DOHH2 (cell line): ENCODE data around the gene TSPO.

Experiments used
- H3F3A ChIP-seq: fragments of 200-600 bp; sonication (generic), shearing (Covaris generic); 2 replicates; pipeline ENCODE4 v1.6.0; 2016; ENCODE audit warnings: antibody characterized with exemption, mild to moderate bottlenecking; ENCODE audit not compliant: control insufficient read depth, insufficient read depth
- H3K27ac ChIP-seq: fragments of 200-600 bp; sonication (generic); 2 replicates; pipeline ENCODE4 v1.5.1; 2014; ENCODE audit warnings: low read depth, mild to moderate bottlenecking, low read length, moderate library complexity
- H3K27me3 ChIP-seq: fragments of 200-600 bp; sonication (generic); 2 replicates; pipeline ENCODE4 v1.6.1; 2014; ENCODE audit warnings: mild to moderate bottlenecking, low read length, mixed read lengths; ENCODE audit not compliant: control insufficient read depth
- H3K36me3 ChIP-seq: fragments of 200-600 bp; sonication (generic); 2 replicates; pipeline ENCODE4 v1.6.1; 2014; ENCODE audit warnings: mild to moderate bottlenecking, low read length, moderate library complexity, mixed read lengths; ENCODE audit not compliant: control insufficient read depth
- H3K4me1 ChIP-seq: fragments of 200-600 bp; sonication (generic); 2 replicates; pipeline ENCODE4 v1.6.1; 2014; ENCODE audit warnings: mild to moderate bottlenecking, low read length, mixed read lengths; ENCODE audit not compliant: control insufficient read depth
- H3K4me2 ChIP-seq: fragments of 200-600 bp; sonication (generic); 2 replicates; pipeline ENCODE4 v1.6.0; 2014; ENCODE audit warnings: mild to moderate bottlenecking, low read length, moderate library complexity
- H3K4me3 ChIP-seq: fragments of 200-600 bp; sonication (generic); 2 replicates; pipeline ENCODE4 v1.5.1; 2014; ENCODE audit warnings: mild to moderate bottlenecking, low read length, mixed read lengths
- H3K79me2 ChIP-seq: fragments of 200-600 bp; sonication (generic); 2 replicates; pipeline ENCODE4 v1.6.1; 2014; ENCODE audit warnings: mild to moderate bottlenecking, low read length, mixed read lengths; ENCODE audit not compliant: control insufficient read depth
- H3K9me2 ChIP-seq: fragments of 200-600 bp; sonication (generic); replicated peaks from 2 replicates; pipeline ENCODE4 v1.6.1; 2014; ENCODE audit warnings: mild to moderate bottlenecking, low read length, mixed read lengths; ENCODE audit not compliant: control insufficient read depth
- H3K9me3 ChIP-seq: fragments of 200-600 bp; sonication (generic); 2 replicates; pipeline ENCODE4 v1.6.1; 2014; ENCODE audit warnings: antibody characterized with exemption, low read length, mixed read lengths; ENCODE audit not compliant: control insufficient read depth, insufficient read depth
- H4K20me1 ChIP-seq: fragments of 200-600 bp; sonication (generic); 2 replicates; pipeline ENCODE4 v1.6.0; 2014; ENCODE audit warnings: low read depth, mild to moderate bottlenecking, antibody characterized with exemption, low read length, moderate library complexity; ENCODE audit not compliant: control insufficient read depth, insufficient read depth
- CTCF ChIP-seq: fragments of 200-600 bp; sonication (generic); IDR thresholded peaks from one replicate; pipeline ENCODE4 v1.5.1; 2014; ENCODE audit warnings: antibody characterized with exemption, mild to moderate bottlenecking, low read depth, low read length; ENCODE audit not compliant: poor library complexity, severe bottlenecking
- EZH2phosphoT487 ChIP-seq: fragments of 200-600 bp; sonication (generic); IDR thresholded peaks from 2 replicates; pipeline ENCODE4 v1.6.1; 2017; ENCODE audit warnings: borderline replicate concordance, mild to moderate bottlenecking, antibody characterized with exemption, low read length, moderate library complexity, mixed read lengths

TSPO gene

GRCh38 chr22:43173976-43174720, 22.8 kb downstream of the TSPO start:
- Histone ChIP-seq H3K4me1 (no peaks in the 10 kb centered on the region), H3K4me3 (no peak overlapping the region), H3K36me3 (peaks cover 67% of the 10 kb centered on the region), H3K27ac (no peak overlapping the region), H3K27me3 (no peaks in the 10 kb centered on the region), H3F3A (no peaks in the 10 kb centered on the region), H3K9me2 (no peaks in the 10 kb centered on the region), H3K9me3 (no peaks in the 10 kb centered on the region), H3K79me2 (no peaks in the 10 kb centered on the region), H3K4me2 (no peak overlapping the region), H4K20me1 (no peaks in the 10 kb centered on the region)
- no peak for TF ChIP-seq CTCF
- no peak for TF ChIP-seq EZH2phosphoT487

GRCh38 chr22:43174941-43175531, 23.7 kb downstream of the TSPO start:
- no peak for TF ChIP-seq EZH2phosphoT487
- no peak for TF ChIP-seq CTCF
- H3F3A ChIP-seq = no peaks in the 10 kb centered on the region
- H3K4me2 ChIP-seq = no peak overlapping the region
- no peaks in the 10 kb centered on the region for H3K27me3 ChIP-seq
- no peaks in the 10 kb centered on the region for H3K9me2 ChIP-seq
- H4K20me1 ChIP-seq = no peaks in the 10 kb centered on the region
- H3K4me1 ChIP-seq = no peaks in the 10 kb centered on the region
- no peak overlapping the region for H3K27ac ChIP-seq
- no peak overlapping the region for H3K4me3 ChIP-seq
- no peaks in the 10 kb centered on the region for H3K79me2 ChIP-seq
- no peaks in the 10 kb centered on the region for H3K9me3 ChIP-seq
- peaks cover 70% of the 10 kb centered on the region for H3K36me3 ChIP-seq

- no peak overlapping the region for H3K4me3 ChIP-seq
- no peak overlapping the region for H3K27ac ChIP-seq
- no peaks in the 10 kb centered on the region for H4K20me1 ChIP-seq
Observed at GRCh38 chr22:43176090-43176489, 24.7 kb downstream of the TSPO start.

More at GRCh38 chr22:43176090-43176489, 24.7 kb downstream of the TSPO start:
- H3K36me3 ChIP-seq = peaks cover 71% of the 10 kb centered on the region
- no peaks in the 10 kb centered on the region for H3K4me1 ChIP-seq
- H3K79me2 ChIP-seq = no peaks in the 10 kb centered on the region
- no peaks in the 10 kb centered on the region for H3K9me2 ChIP-seq
- H3K9me3 ChIP-seq = no peaks in the 10 kb centered on the region
- H3K27me3 ChIP-seq = no peaks in the 10 kb centered on the region
- no peak overlapping the region for H3K4me2 ChIP-seq
- no peaks in the 10 kb centered on the region for H3F3A ChIP-seq
- TF ChIP-seq EZH2phosphoT487 = no peak
- TF ChIP-seq CTCF = no peak
